Measurements from ENCODE around the gene LIMD2.

LIMD2 gene

DNA sequence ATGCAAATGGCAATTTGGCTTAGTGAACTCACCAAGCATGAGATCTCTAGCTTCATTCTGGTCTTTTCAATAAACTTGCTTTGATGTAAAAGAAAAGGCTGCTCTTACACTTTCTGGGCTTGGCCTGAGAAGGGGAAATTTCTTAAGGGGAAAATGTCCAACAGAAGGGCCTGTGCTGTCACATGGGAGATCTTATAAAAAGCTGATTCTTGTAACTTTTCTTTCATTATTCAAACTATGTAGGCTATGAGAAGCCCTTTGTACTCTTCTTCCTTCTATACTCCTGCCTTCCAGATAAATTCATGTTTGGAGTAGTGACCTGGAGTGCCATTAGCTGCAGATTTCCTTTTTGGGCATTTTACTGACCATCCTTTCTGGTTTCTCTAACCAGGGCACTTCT lies 16.9 kb downstream of the LIMD2 start:
- TF ChIP-seq, protein P1, sequence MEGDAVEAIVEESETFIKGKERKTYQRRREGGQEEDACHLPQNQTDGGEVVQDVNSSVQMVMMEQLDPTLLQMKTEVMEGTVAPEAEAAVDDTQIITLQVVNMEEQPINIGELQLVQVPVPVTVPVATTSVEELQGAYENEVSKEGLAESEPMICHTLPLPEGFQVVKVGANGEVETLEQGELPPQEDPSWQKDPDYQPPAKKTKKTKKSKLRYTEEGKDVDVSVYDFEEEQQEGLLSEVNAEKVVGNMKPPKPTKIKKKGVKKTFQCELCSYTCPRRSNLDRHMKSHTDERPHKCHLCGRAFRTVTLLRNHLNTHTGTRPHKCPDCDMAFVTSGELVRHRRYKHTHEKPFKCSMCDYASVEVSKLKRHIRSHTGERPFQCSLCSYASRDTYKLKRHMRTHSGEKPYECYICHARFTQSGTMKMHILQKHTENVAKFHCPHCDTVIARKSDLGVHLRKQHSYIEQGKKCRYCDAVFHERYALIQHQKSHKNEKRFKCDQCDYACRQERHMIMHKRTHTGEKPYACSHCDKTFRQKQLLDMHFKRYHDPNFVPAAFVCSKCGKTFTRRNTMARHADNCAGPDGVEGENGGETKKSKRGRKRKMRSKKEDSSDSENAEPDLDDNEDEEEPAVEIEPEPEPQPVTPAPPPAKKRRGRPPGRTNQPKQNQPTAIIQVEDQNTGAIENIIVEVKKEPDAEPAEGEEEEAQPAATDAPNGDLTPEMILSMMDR (IDR thresholded peaks at IDR 0.05; ENCODE audit: control insufficient read depth, extremely low read depth, insufficient read depth) = no peak
- no peak overlapping the region for H3K4me3 ChIP-seq (ENCODE audit: low read depth, low read length)
- DNase-seq (ENCODE audit: low read depth) = no peak

DNA sequence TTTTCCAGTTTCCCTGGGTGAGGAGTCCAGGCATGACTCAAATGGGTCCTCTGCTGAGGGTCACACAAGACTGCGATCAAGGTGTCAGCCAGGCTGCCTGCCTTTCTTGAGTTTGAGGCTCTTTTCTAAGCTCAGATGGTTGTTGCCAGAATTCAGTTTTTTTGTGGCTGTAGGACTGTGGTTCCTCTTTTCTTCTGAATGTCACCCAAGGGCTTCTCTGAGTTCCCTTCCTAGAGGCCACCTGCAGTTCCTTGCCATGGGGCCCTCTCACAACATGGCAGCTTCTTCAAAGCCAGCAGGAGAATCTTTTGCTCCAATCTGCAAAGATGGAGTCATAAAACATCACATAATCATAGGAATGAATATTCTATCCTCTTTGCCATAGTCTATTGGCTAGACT lies 17.5 kb downstream of the LIMD2 start:
- no peak for DNase-seq (ENCODE audit: low read depth)
- TF ChIP-seq, protein P1 (IDR thresholded peaks at IDR 0.05; ENCODE audit: control insufficient read depth, extremely low read depth, insufficient read depth) = no peak

DNA sequence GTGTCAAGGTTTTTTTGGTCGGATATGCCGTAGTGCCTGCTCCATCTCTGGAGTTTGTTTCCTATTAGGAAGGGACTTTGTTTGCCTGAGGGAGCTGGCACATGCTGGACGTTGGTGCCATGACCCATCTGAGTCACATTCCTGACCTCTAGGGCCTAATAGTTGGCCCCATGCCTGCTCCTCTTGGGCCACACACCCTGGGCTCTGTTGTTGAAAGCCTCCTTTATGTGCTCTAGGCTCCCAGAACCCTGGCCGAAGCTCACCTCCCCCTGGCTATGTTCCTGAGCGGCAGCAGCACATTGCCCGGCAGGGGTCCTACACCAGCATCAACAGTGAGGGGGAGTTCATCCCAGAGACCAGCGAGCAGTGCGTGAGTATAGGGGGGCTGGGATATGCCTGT lies 18.4 kb downstream of the LIMD2 start:
- TF ChIP-seq, protein P1 (IDR thresholded peaks at IDR 0.05; ENCODE audit: control insufficient read depth, extremely low read depth, insufficient read depth) = no peak
- no peak for DNase-seq (ENCODE audit: low read depth)

More for the DNA sequence above, 17.5 kb downstream of the LIMD2 start:
- H3K4me3 ChIP-seq (ENCODE audit: low read depth, low read length) = no peak overlapping the region

DNA sequence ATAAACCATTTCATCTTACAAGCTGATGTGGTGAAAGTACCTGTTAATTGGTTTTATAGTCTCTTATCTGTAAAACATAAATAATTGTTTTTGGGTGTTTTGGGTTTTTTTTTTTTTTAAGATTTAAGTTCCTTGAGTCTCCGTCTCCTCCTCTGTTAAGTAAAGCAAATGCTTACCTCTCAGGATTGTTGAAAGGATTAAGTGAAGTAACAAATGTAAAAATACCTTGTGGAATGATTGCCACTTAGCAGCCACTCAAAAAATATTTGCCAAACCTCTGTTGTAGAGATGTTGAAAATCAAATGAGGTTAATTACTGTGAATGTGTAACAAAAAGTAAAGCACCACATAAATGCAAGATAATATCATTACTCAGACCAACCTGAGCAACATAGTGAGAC lies 19.2 kb downstream of the LIMD2 start:
- TF ChIP-seq, protein P1 (IDR thresholded peaks at IDR 0.05; ENCODE audit: control insufficient read depth, extremely low read depth, insufficient read depth) = no peak
- H3K4me3 ChIP-seq (ENCODE audit: low read depth, low read length) = no peak overlapping the region
- DNase-seq (ENCODE audit: low read depth) = no peak

More for the DNA sequence above, 18.4 kb downstream of the LIMD2 start:
- H3K4me3 ChIP-seq (ENCODE audit: low read depth, low read length) = no peak overlapping the region

DNA sequence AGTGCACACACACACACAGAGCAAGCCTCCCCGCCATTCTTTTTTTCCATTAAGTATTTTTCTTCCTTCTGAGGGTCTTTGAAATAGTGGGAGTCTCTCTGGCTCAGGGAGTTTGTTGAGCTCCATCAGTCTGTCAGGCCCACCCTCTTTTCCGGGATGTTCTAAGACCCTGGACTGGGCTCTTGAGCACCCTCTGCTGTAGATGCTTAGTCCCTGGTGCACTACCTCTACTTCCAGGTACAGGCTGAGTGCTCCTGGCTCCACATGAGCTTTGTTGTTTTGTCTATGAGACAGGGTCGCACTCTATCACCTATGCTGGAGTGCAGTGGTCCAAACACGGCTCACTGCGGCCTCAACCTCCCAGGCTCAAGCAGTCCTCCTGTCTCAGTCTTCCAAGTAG lies 20.7 kb downstream of the LIMD2 start:
- TF ChIP-seq, protein P1 (IDR thresholded peaks at IDR 0.05; ENCODE audit: control insufficient read depth, extremely low read depth, insufficient read depth) = no peak
- no peak for DNase-seq (ENCODE audit: low read depth)
- H3K4me3 ChIP-seq (ENCODE audit: low read depth, low read length) = no peak overlapping the region

DNA sequence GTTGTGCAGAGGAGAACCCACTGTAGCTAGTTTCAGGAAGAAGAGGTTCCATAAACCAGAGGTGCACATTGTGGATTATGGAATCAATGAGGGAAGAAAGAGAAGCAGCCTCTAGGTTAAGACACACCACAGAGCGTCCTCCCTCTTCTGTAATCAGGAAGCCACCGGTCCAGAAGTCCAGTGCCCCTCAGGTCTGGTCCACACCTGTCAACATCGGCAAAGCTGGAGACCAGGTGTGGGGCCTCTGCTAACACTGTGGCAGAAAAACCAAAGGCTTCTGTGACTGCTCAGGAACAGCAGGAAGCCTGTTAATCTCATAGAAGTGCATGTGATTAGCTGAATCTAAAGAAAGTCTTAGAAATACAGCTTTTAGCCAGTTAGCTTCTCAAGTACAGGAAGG lies 23.3 kb downstream of the LIMD2 start:
- no peak for DNase-seq (ENCODE audit: low read depth)
- TF ChIP-seq, protein P1 (IDR thresholded peaks at IDR 0.05; ENCODE audit: control insufficient read depth, extremely low read depth, insufficient read depth) = no peak
- no peak overlapping the region for H3K4me3 ChIP-seq (ENCODE audit: low read depth, low read length)

Data from LNCaP clone FGC (cell line).